D721Med (cell line): ENCODE measurements around the gene IL1RL2.

Source experiments
- DNase-seq: peaks from one replicate; pipeline ENCODE4 v3.0.0; 2011; ENCODE audit warnings: low spot score; ENCODE audit not compliant: insufficient read length
- FAIRE-seq: peaks from 2 replicates; lab custom pipeline; 2011; peaks lifted over from hg19 to GRCh38; lab: Jason Lieb, UNC
- TF ChIP-seq, protein P1 (sequence below): IDR thresholded peaks from 2 replicates; pipeline ENCODE4 v1.5.1; 2012; ENCODE audit warnings: mild to moderate bottlenecking, control low read depth; ENCODE audit not compliant: insufficient read depth; ENCODE audit errors: missing control alignments

Gene IL1RL2

DNA sequence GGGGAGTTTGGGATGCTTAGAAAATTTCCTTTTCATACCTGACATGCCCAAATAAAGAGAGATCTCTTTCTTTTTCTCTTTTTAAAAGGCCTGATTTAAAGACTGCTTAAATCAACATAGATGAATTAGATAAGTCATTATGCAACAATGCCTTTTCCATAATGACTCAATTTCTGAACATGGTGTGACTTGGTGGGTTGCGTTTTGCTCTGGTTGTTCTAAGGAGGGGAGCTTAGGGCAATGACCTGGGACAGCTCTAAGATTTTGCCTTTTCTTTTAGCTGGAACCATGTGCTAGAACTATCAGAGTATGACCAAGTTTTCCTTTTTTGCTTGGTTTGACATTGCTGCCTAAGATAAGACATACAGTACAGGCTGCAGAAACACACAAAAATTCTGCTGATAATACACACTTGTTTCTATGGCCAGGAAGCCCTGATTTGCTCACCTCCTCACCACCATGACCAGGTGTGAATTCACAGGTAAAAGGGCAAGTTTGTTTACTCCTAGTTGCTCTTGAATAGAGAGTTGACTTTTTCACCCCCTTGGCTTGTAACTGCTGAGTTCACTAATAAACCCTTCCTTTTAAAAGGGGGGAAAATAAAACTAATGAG is 66.4 kb downstream of the IL1RL2 start:
- DNase-seq (no peak), FAIRE-seq (no peak)
- TF ChIP-seq, protein P1, sequence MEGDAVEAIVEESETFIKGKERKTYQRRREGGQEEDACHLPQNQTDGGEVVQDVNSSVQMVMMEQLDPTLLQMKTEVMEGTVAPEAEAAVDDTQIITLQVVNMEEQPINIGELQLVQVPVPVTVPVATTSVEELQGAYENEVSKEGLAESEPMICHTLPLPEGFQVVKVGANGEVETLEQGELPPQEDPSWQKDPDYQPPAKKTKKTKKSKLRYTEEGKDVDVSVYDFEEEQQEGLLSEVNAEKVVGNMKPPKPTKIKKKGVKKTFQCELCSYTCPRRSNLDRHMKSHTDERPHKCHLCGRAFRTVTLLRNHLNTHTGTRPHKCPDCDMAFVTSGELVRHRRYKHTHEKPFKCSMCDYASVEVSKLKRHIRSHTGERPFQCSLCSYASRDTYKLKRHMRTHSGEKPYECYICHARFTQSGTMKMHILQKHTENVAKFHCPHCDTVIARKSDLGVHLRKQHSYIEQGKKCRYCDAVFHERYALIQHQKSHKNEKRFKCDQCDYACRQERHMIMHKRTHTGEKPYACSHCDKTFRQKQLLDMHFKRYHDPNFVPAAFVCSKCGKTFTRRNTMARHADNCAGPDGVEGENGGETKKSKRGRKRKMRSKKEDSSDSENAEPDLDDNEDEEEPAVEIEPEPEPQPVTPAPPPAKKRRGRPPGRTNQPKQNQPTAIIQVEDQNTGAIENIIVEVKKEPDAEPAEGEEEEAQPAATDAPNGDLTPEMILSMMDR = no peak

DNA sequence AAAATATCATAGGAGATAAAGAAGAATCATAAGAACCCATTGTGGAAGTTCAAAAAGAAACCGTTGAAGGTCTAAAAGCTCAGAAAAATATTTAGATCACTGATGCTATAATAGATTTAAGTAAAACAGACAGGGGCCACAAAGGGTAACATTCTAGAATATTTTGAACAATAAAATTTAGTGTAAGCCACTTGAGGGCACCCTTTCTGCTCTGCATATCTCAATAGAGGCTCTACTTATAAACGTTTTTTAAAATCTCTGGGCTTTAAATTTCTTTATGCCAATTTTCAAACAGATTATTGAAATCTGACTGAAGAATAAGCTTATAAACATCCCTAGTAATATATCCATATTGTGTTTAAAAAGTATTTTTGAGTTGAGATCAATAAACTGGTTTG is 66.9 kb downstream of the IL1RL2 start:
- no peak for DNase-seq
- TF ChIP-seq, protein P1 = no peak
- no peak for FAIRE-seq

DNA sequence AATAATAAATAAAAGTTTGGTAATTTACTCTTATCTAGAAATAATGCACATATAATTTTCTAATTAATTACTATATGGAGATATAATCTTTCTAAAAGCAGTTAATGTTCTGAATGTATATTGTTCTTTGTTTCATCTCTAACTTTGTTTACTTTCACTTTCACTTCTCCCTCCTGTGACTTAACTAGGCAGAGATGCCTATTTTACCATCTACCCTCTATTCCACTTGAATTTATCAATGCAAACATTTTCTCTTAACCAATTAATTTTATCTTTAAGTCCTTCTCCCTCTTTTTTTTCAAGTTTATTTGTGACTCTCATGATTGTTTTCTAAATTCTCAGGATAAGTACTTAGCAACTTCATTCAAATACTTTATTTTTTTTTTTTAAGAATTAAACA is 69.5 kb downstream of the IL1RL2 start:
- FAIRE-seq = no peak

DNA sequence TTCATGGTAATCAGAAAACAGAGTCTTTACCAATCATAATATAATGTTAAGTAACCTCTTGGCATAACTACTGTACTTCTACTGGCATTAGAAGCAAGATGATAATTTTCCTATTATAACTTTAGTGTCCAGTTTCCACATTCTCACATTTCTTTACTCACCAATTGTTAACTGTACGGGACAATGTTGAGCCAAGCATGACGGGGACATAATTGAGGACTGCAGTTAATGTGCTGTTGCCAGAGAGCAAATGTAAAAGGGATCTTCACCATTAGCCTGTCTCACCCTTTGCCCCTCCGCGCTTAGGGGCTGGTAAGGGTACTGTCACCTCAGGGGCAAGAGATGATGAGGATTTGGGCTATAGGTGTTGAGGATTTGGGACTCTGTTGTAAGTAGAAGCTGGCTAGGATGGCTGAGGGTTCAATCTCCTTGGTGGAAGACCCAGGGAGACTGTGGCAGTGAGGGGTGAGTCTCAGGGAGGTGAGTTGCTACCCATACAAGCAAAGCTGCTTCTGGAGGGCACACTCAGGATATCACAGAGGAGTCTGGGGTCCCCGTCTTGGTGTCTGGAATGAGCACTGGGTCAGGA is 70.1 kb downstream of the IL1RL2 start:
- DNase-seq (no peak), FAIRE-seq (no peak)
- TF ChIP-seq, protein P1 = no peak

More for the DNA sequence above, 69.5 kb downstream of the IL1RL2 start:
- TF ChIP-seq, protein P1 = no peak
- DNase-seq = no peak

DNA sequence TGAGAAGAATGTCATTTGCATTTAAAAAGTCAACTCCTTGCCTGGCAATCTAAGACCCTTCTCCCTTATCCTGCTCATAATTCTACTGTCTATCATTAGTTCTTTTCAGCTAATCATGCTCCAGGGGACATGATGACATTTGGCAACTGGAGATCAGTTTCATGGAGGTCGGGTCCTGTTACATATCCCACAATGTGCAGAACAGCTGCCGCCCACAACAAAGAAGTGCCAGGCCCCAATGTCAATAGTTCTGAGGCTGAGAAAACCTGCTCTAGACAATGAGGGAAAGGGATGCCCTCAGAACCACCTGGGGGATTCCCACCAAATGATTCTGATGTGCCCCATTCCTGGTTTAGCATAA is 71.2 kb downstream of the IL1RL2 start:
- TF ChIP-seq, protein P1 = no peak
- no peak for DNase-seq
- no peak for FAIRE-seq

DNA sequence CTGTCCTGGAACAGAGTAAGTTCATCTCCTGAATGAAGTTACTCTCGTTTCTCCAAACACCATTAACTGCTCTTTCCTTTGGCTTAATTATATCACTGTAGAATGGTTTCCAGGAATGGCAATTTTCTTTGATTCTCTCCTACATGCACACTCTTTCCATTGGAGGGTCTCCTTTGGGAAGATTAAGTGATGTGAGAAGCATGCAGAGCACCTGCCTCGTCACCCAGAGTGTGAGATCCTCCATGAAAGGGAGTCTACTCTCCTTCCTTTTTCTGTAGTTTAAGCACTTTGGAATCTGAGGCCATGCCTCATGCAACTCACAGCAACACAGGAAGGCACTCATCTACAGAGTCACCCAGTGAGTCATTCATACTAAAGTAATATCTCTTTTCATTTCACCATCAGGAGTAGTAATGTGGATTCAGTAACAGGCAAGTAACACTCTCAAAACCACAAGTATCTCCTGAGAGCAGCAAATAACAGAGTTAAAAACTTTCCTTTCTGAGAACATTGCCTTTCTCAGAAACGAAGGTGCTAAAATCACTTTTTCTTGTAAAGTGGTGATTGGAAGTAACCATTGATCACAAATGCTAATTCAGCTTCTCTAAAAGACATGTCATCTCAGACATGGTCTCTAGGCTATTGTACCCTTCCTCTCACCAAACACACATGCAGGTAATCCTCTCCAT is 71.7 kb downstream of the IL1RL2 start:
- FAIRE-seq = no peak
- TF ChIP-seq, protein P1 = no peak

More for the DNA sequence above, 71.7 kb downstream of the IL1RL2 start:
- no peak for DNase-seq
